GM03348 (cell line): ENCODE measurements around the gene OXGR1.
"Not testable (repeated sequence)": the region's sequence is repeated elsewhere in the genome, so short reads cannot be mapped to it uniquely, and the experiment has no call there.

Experiments
- DNase-seq: peaks from one replicate; pipeline ENCODE4 v3.0.0; 2012; ENCODE audit warnings: low spot score

OXGR1 gene

GRCh38 chr13:96994017-96994857, at the start of gene OXGR1:
OXGR1 (minus strand) TSS chr13:96994476; CDS start chr13:96987759, 6,717 bp downstream.
- DNase-seq: peak; percentile 24

- peak; percentile 70 for DNase-seq
Measured at GRCh38 chr13:97043302-97043701, 49.0 kb upstream of the OXGR1 start.

- peak; percentile 36 for DNase-seq
Measured at GRCh38 chr13:97030705-97031452, 36.6 kb upstream of the OXGR1 start.

GRCh38 chr13:97028441-97029299, 34.4 kb upstream of the OXGR1 start:
- peak; percentile 78 for DNase-seq

- DNase-seq: no peak
Measured at GRCh38 chr13:97027162-97027554, 32.9 kb upstream of the OXGR1 start.

- peak; percentile 23 for DNase-seq
Measured at GRCh38 chr13:97026531-97027161, 32.4 kb upstream of the OXGR1 start.

GRCh38 chr13:97023812-97024211, 29.5 kb upstream of the OXGR1 start:
- DNase-seq: not testable (repeated sequence)

GRCh38 chr13:97023117-97023516, 28.8 kb upstream of the OXGR1 start:
- no peak for DNase-seq

GRCh38 chr13:97021241-97021640, 27.0 kb upstream of the OXGR1 start:
- no peak for DNase-seq

GRCh38 chr13:97020689-97021240, 26.5 kb upstream of the OXGR1 start:
- no peak for DNase-seq

GRCh38 chr13:97020194-97020593, 25.9 kb upstream of the OXGR1 start:
- DNase-seq: no peak

- no peak for DNase-seq
Measured at GRCh38 chr13:97019236-97019635, 25.0 kb upstream of the OXGR1 start.

- peak; percentile 69 for DNase-seq
Measured at GRCh38 chr13:97018029-97018819, 23.9 kb upstream of the OXGR1 start.

GRCh38 chr13:97017322-97017721, 23.0 kb upstream of the OXGR1 start:
- DNase-seq: no peak

- no peak for DNase-seq
Measured at GRCh38 chr13:97015661-97016350, 21.5 kb upstream of the OXGR1 start.

- DNase-seq: no peak
Measured at GRCh38 chr13:97012251-97013048, 18.2 kb upstream of the OXGR1 start.

- no peak for DNase-seq
Measured at GRCh38 chr13:97011446-97012131, 17.3 kb upstream of the OXGR1 start.

GRCh38 chr13:97008643-97009042, 14.4 kb upstream of the OXGR1 start:
- DNase-seq: no peak
